HG03060 (cell line): Measurements from ENCODE around the gene P2RY6.

ENCODE experiments used
- ATAC-seq: cut with Tn5 transposase; IDR thresholded peaks from one replicate; pipeline ENCODE4 v1.9.1; 2021; ENCODE audit warnings: low read depth, moderate number of reproducible peaks; ENCODE audit not compliant: unreplicated experiment

The P2RY6 gene

GRCh38 chr11:73312851-73313327, 40.8 kb downstream of the P2RY6 start:
- no peak for ATAC-seq

GRCh38 chr11:73313652-73314051, 41.5 kb downstream of the P2RY6 start:
- no peak for ATAC-seq

GRCh38 chr11:73314117-73314961, 42.2 kb downstream of the P2RY6 start:
- ATAC-seq: no peak

GRCh38 chr11:73315293-73316020, 43.3 kb downstream of the P2RY6 start:
- no peak for ATAC-seq

- ATAC-seq: no peak
Measured at GRCh38 chr11:73316422-73316821, 44.3 kb downstream of the P2RY6 start.

GRCh38 chr11:73317373-73317772, 45.2 kb downstream of the P2RY6 start:
- no peak for ATAC-seq

GRCh38 chr11:73317803-73318202, 45.7 kb downstream of the P2RY6 start:
- no peak for ATAC-seq

GRCh38 chr11:73318501-73319011, 46.4 kb downstream of the P2RY6 start:
- no peak for ATAC-seq

GRCh38 chr11:73320763-73321603, 48.8 kb downstream of the P2RY6 start:
- no peak for ATAC-seq

GRCh38 chr11:73321604-73322381, 49.7 kb downstream of the P2RY6 start:
- no peak for ATAC-seq

- ATAC-seq: no peak
Measured at GRCh38 chr11:73322382-73323306, 50.5 kb downstream of the P2RY6 start.

- no peak for ATAC-seq
Measured at GRCh38 chr11:73323464-73323863, 51.3 kb downstream of the P2RY6 start.

- no peak for ATAC-seq
Measured at GRCh38 chr11:73324116-73324515, 52.0 kb downstream of the P2RY6 start.

- ATAC-seq: no peak
Measured at GRCh38 chr11:73324665-73325035, 52.5 kb downstream of the P2RY6 start.

GRCh38 chr11:73325036-73325981, 53.2 kb downstream of the P2RY6 start:
- ATAC-seq: peak; percentile 36

- no peak for ATAC-seq
Measured at GRCh38 chr11:73326929-73327811, 55.0 kb downstream of the P2RY6 start.
